ENCODE results near the gene C19orf25.

DNA sequence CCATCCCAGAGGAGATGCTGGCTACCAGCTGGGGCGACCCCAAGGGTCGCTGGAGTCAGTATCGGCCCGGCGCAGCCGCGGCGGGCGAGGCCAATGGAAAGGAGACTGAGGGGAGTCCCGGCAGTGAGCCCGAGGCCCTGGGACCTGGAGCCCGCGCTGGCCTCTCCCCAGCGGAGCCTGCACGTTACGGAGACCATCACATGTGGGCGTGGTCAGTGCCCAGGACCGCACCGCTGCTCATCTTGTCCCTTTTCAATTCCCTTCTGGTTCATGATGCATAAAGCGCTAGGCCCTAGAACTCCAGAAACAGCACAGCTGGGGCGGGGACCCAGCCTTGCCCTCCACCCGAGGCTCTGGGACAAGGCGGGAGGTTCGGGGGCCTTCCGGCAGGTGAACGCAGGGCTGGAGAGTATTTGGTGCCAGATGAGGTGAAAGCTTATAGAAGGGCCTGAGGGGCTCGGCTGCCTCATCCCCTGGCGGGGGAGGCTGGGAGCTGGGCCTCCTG lies 8.0 kb downstream of the C19orf25 start:
- TF ChIP-seq, protein P1, sequence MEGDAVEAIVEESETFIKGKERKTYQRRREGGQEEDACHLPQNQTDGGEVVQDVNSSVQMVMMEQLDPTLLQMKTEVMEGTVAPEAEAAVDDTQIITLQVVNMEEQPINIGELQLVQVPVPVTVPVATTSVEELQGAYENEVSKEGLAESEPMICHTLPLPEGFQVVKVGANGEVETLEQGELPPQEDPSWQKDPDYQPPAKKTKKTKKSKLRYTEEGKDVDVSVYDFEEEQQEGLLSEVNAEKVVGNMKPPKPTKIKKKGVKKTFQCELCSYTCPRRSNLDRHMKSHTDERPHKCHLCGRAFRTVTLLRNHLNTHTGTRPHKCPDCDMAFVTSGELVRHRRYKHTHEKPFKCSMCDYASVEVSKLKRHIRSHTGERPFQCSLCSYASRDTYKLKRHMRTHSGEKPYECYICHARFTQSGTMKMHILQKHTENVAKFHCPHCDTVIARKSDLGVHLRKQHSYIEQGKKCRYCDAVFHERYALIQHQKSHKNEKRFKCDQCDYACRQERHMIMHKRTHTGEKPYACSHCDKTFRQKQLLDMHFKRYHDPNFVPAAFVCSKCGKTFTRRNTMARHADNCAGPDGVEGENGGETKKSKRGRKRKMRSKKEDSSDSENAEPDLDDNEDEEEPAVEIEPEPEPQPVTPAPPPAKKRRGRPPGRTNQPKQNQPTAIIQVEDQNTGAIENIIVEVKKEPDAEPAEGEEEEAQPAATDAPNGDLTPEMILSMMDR (IDR thresholded peaks at IDR 0.05) = no peak
- TF ChIP-seq POLR2A (IDR thresholded peaks at IDR 0.05) = no peak
- no peak for TF ChIP-seq EP300 (IDR thresholded peaks at IDR 0.05)
